Measurements from ENCODE around the gene COL25A1. TPM values are rescaled to one million over a fixed set of nuclear protein-coding genes. Genes with fewer than 3 reads are reported as not detected.

Gene COL25A1
- polyA plus RNA-seq, 2 of the 4 experiments (the other 2 are of a cell fraction): not detected

- FAIRE-seq (no peak), ATAC-seq (0 out of 6 replicates have a peak, but pooled peaks of 1 of the 2 experiments have one; percentile 39)
Observed at GRCh38 chr4:109294006-109294405, 8.5 kb downstream of the COL25A1 start.

GRCh38 chr4:109291707-109292238 lies 10.7 kb downstream of the COL25A1 start:
- Histone ChIP-seq H3K27ac (no peak overlapping the region), H3K4me1 (no peaks in the 10 kb centered on the region), H3K4me3 (no peak overlapping the region), H3K4me2 (no peak overlapping the region), H3K9me3 (no peaks in the 10 kb centered on the region)
- DNase-seq (ENCODE audit: low read depth in 1 of 2, low spot score in 1 of 2): no peak
- TF ChIP-seq HDAC2 (IDR thresholded peaks at IDR 0.05): no peak
- no peak for TF ChIP-seq NFE2L2 (conservative IDR thresholded peaks at IDR 0.05; ENCODE audit: low read length)
- TF ChIP-seq RARB (CRISPR knock-in tag; IDR thresholded peaks at IDR 0.05): no peak
- TF ChIP-seq ZSCAN20 (CRISPR knock-in tag; IDR thresholded peaks at IDR 0.05): no peak
- FAIRE-seq: no peak
- ATAC-seq: no peak
- ChIA-PET POLR2A (no interaction called here), CTCF (interaction anchor here (0.8 kb wide), 1 partner anchor 12 kb away, joined by 3 read pairs; no protein-coding TSS in a partner anchor)
- WGBS (ENCODE audit: missing lambda C conversion rate): 12% methylated on average over 2 of the region's 2 CpGs

More at GRCh38 chr4:109294006-109294405, 8.5 kb downstream of the COL25A1 start:
- no peak overlapping the region for H3K27ac ChIP-seq
- ChIA-PET CTCF (no interaction called here), POLR2A (no interaction called here)
- TF ChIP-seq ELK1 (IDR thresholded peaks at IDR 0.05; ENCODE audit: low read depth, low read length) (no peak), NFE2L2 (conservative IDR thresholded peaks at IDR 0.05; ENCODE audit: low read length) (no peak), ZSCAN20 (CRISPR knock-in tag; IDR thresholded peaks at IDR 0.05) (no peak), MAFK (IDR thresholded peaks at IDR 0.05; ENCODE audit: partially characterized antibody) (no peak), RARB (CRISPR knock-in tag; IDR thresholded peaks at IDR 0.05) (no peak), POLR2AphosphoS2 (conservative IDR thresholded peaks at IDR 0.05; ENCODE audit: low read length) (no peak), RCOR1 (IDR thresholded peaks at IDR 0.05; ENCODE audit: low read depth, low read length) (no peak), EHMT2 (IDR thresholded peaks at IDR 0.05; ENCODE audit: low read depth) (no peak), KDM5A (IDR thresholded peaks at IDR 0.05) (no peak), ZFP36 (IDR thresholded peaks at IDR 0.05; ENCODE audit: borderline replicate concordance, partially characterized antibody) (no peak), HOXA7 (CRISPR knock-in tag; IDR thresholded peaks at IDR 0.05) (no peak), RFX5 (IDR thresholded peaks at IDR 0.05) (no peak), POLR2A (IDR thresholded peaks at IDR 0.05; ENCODE audit: low read length) (no peak), HOXB13 (CRISPR knock-in tag; IDR thresholded peaks at IDR 0.05; ENCODE audit: low read depth) (no peak), CTCF (IDR thresholded peaks at IDR 0.05) (no peak), HEYL (CRISPR knock-in tag; IDR thresholded peaks at IDR 0.05) (no peak)
- no peak overlapping the region for H3K4me2 ChIP-seq
- WGBS (ENCODE audit: missing lambda C conversion rate): 0% methylated on average over 1 of the region's 1 CpG
- H3K4me3 ChIP-seq: no peak overlapping the region
- no peaks in the 10 kb centered on the region for H3K9me3 ChIP-seq
- peak in 1 of 2 experiments; percentile 6 for DNase-seq (ENCODE audit: low read depth in 1 of 2, low spot score in 1 of 2)
- no peaks in the 10 kb centered on the region for H3K4me1 ChIP-seq

GRCh38 chr4:109290918-109291317 lies 11.5 kb downstream of the COL25A1 start:
- Histone ChIP-seq H3K27ac (no peak overlapping the region), H3K4me1 (no peaks in the 10 kb centered on the region), H3K4me3 (no peak overlapping the region), H3K9me3 (no peaks in the 10 kb centered on the region), H3K4me2 (no peak overlapping the region)
- WGBS (ENCODE audit: missing lambda C conversion rate): 47% methylated on average over 3 of the region's 3 CpGs
- ATAC-seq (no peak), FAIRE-seq (no peak), DNase-seq (ENCODE audit: low read depth in 1 of 2, low spot score in 1 of 2) (peak in 1 of 2 experiments; percentile 10)
- TF ChIP-seq RNF2 (IDR thresholded peaks at IDR 0.05; ENCODE audit: borderline replicate concordance, low read depth) (no peak), JUNB (IDR thresholded peaks at IDR 0.05) (no peak), USF2 (IDR thresholded peaks at IDR 0.05) (no peak), E2F6 (IDR thresholded peaks at IDR 0.05; ENCODE audit: borderline replicate concordance, low read depth) (no peak), RCOR1 (IDR thresholded peaks at IDR 0.05; ENCODE audit: low read depth, low read length) (no peak), TP53 (CRISPR knock-in tag; IDR thresholded peaks at IDR 0.05) (no peak), EHMT2 (IDR thresholded peaks at IDR 0.05; ENCODE audit: low read depth) (no peak), KDM1A (IDR thresholded peaks at IDR 0.05; ENCODE audit: low read depth) (no peak), ZNF302 (CRISPR knock-in tag; IDR thresholded peaks at IDR 0.05) (no peak), NPAS2 (CRISPR knock-in tag; IDR thresholded peaks at IDR 0.05; ENCODE audit: borderline replicate concordance) (no peak), KDM5A (IDR thresholded peaks at IDR 0.05) (no peak)
- ChIA-PET CTCF (interaction anchor here (0.7 kb wide), 1 partner anchor 318 kb away, joined by 3 read pairs; no protein-coding TSS in a partner anchor), POLR2A (no interaction called here)
